Hematopoietic multipotent progenitor cell treated with erythropoietin and hydrocortisone succinate and interleukin-3 and kit ligand, for 4 days (in vitro differentiated cells): ENCODE measurements around the gene DYNC1LI2.
"Not testable (repeated sequence)": the region's sequence is repeated elsewhere in the genome, so short reads cannot be mapped to it uniquely, and the experiment has no call there.

ENCODE experiments used
- DNase-seq: peaks from one replicate; pipeline ENCODE4 v3.0.0-alpha.2; 2015

The DYNC1LI2 gene

GRCh38 chr16:66751303-66751991, at the start of gene DYNC1LI2:
Gene DYNC1LI2 (minus strand): TSS chr16:66751609. CDS start chr16:66751591, 18 bp downstream.
- peak; percentile 92 for DNase-seq

DNA sequence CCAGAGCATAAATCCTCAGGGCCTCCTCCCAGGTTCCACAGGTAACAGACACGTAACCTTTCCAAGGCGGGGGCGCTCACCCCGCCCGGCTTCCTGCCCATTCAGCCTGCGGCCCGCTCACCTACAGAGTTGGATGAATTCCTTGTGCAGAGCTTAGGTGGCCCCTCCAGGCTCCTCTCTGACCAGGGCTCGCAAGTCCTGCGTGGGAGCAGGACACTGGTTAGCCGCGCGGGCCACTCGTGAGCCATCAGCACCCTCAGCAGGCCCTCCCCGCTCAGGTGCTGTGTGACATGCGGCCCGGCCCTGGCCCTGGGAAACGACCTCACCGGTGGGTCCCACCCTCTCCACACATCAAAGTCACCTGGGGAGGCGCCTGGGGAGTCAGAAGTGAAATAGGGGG, 49.4 kb upstream of the DYNC1LI2 start:
- no peak for DNase-seq

DNA sequence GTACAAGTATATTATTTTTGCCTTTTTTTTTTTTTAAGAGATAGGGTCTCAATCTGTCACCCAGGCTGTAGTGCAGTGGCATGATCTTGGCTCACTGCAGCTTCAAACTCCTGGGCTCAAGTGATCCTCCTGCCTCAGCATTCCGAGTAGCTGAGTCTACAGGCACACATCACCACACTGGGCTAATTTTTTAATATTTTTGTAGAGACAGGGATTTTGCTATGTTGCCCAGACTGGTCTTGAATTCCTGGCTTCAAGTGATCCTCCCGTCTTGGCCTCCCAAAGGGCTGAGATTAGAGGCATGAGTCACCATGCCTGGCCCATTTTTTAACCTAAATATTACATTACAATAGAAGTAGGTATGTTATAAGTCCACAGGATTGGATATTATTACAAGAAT, 46.8 kb upstream of the DYNC1LI2 start:
- no peak for DNase-seq

- DNase-seq: not testable (repeated sequence)
These were observed 42.6 kb upstream of the DYNC1LI2 start for GRCh38 chr16:66793984-66794383.

GRCh38 chr16:66790130-66790733, 38.8 kb upstream of the DYNC1LI2 start:
- DNase-seq: no peak

GRCh38 chr16:66787427-66787826, 36.0 kb upstream of the DYNC1LI2 start:
- no peak for DNase-seq

GRCh38 chr16:66786551-66786950, 35.1 kb upstream of the DYNC1LI2 start:
- DNase-seq: no peak

- DNase-seq: no peak
These were observed 25.0 kb upstream of the DYNC1LI2 start for GRCh38 chr16:66776457-66776856.

- DNase-seq: peak; percentile 6
These were observed 23.6 kb upstream of the DYNC1LI2 start for GRCh38 chr16:66774981-66775380.

DNA sequence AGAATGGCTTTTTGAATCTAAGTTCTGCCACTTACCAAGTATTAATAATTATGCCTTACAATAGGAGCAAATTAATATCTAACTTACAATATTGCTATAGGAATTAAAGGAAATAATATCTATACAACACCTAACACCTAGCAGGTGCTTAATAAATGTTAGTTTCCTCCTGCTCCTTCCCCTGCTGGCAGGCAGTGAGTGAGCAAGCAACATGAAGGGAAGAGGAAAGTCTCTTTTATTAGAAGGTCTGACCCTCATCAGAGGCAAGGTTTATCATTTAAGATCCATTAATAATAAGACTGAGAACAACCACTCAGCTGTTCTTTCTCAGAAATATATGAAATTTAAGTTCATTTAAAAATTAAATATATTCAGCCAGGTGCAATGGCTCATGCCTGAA, 6.7 kb upstream of the DYNC1LI2 start:
- DNase-seq: no peak

DNA sequence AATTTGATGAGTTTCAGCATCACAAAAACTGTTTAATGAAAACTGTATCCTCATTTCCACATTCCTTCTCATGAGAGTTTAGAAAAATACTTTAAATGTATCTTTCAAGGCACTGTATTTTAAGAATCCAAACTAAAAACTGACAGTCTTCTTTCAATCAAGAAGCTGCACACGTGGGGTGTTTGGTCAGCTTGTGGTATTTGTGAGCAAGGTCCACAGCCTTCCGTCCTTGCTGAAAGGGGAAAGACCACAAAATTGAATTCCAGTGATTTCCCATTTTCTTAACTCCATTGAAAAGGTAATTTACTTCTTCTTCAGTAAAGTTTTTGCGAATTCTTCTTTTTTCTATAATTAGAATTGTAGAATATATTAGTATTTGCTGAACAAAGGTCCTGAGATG, 3.4 kb upstream of the DYNC1LI2 start:
- DNase-seq: no peak

DNA sequence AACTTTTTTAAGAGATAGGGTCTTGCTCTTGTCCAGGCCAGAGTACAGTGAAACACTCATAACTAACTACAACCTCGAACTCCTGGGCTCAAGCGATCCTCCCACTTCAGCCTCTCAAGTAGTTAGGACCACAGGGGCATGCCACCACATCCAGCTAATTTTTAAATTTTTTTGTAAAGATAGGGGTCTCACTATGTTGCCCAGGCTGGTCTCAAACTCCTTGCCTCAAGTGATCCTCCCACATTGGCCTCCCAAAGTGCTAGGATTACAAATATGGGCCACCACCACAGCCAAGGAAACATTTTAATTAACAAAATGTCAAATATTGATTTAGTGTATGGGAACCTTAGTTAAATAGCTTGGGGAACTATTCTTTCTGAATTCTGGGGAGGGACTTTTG, 2.8 kb upstream of the DYNC1LI2 start:
- no peak for DNase-seq

DNA sequence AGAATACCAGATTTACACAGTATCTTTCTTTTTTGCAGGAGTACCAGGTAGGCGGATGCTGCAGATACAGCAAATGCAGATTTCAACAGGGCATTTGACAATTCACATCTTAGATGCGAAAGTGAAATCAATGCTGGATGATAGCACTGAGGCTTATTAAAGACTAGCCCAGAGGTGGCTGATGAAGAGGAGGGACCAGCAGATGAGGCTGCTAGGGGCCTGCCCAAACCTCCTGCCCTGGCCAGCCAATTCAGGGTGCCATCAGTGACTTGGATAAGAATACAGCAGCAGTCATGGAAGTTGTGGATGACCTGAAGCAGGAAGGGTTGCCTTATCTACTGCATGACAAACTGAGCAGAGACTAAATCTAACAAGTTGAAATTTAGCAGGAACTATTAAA, 1.5 kb upstream of the DYNC1LI2 start:
- DNase-seq: no peak

DNA sequence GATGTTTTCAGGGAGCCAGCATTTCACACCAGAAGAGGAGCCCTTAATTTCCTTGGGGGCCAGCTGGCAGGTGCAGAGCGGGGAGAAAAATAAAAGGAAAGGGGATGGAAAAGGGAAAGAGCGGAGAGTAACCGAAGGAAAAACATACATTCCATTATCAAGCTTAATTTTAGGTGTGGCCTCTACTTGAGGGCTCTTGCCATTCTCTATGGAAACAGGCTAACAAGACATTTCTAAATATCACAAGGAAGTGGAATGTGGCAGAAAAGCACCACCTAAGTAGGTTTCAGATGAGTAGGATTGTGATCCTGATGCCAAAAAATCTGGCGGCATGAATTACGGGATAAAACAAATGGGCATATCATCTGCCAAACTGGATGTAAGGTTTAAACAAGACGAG, 970 bp upstream of the DYNC1LI2 start:
- no peak for DNase-seq

GRCh38 chr16:66751992-66752322, 548 bp upstream of the DYNC1LI2 start:
- no peak for DNase-seq

DNA sequence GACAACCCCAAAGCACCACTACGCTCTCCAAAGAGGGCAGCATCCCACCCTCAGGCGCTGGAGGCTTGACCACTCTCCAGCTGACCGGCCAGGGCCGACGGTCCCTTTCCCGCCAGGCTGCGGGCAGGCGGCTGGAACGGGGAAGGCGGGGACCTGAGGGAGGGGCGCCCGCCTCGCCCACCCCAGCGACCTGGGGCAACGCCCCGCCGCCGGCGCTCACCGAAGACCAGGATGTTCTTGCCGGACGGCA, 431 bp downstream of the DYNC1LI2 start:
- no peak for DNase-seq

DNA sequence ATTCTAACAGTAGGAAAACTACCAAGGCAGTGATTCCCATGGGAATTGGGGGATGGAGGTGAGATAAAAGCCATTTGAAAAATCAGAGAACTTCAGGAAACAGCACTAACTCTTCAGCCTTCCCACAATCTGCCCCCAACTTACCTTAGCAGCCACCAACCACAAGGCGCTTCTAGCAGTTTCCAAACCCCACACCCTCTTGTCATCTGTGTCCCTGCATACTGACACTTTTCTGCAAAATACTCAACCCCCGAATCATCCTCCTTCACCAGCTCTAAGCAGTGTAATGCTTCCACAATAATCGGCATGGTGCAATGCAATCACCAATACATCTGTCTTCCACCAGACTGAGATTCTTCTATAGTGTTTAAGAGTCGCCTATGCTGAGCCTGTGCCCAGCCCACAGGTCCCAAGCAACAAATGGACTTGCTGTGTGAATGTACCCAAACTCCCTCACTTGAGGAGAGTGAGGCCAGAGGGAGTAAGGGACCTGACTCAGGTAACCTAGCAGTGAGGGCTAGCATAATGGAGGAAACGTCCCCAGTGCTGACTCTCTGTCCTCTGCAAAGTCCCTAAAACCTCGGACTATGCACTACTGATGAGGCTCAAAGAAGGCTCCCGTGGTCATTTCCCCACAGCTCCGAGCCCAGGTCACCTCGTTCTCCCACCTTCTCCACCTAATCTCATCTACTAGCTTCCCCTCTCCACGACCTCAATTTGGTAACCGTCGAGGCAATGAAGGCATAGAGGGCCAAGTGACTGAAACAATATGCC, 943 bp downstream of the DYNC1LI2 start:
- DNase-seq: peak; percentile 28

GRCh38 chr16:66746682-66747081, 4.7 kb downstream of the DYNC1LI2 start:
- DNase-seq: peak; percentile 93

DNA sequence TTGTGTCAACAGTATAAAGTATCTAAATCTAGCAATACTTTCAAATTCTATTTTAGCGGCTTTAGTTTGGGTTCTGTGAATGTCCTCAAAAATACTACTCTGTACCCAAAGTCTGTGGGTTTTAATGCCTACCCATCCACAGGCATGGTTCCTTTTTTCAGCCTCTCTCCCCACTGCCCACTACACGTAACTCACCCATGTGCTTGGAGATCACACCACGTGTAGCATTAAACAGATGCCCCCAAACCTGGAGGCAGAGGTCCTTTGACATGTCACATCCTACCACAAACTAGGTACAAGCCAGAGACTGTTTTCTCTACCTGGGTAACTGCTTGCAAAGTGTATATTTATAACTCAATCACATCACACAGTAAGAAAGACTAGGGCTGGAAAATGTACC, 5.4 kb downstream of the DYNC1LI2 start:
- DNase-seq: no peak

- DNase-seq: no peak
These were observed 9.2 kb downstream of the DYNC1LI2 start for GRCh38 chr16:66741950-66742808.

DNA sequence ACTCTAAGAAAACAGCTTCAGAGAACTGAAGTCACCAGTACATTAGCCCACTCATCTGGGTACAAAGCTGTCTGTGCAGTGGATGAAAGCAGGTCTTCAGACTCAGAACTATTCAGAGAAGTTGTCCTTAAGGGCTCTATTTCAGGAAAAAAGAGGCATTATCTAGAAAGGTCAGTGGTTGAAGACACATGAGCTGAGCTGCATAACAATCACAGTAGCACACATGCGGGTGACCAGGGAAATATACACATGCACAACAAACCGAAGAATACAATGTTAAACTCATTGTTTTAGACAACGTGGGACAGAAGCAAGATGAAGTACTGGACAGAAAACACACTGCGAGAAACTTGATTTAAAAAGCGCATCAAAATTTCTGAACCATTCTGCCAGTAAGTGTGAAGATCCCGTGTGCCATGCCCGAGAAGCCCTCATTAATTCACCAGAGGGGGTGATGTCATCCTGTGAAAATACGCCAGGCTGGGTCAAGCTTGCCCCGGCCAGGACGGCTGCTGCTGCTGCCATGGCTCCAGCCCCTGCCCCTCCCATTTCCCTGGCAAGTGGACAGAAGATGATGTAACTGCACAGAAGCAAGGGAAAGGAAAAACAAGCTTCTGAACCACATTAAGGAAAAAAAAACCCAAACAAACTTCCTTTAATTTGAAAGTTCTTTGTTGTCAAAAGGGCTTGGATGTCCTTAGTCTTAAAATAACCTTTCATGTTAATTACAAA, 10.1 kb downstream of the DYNC1LI2 start:
- no peak for DNase-seq

DNA sequence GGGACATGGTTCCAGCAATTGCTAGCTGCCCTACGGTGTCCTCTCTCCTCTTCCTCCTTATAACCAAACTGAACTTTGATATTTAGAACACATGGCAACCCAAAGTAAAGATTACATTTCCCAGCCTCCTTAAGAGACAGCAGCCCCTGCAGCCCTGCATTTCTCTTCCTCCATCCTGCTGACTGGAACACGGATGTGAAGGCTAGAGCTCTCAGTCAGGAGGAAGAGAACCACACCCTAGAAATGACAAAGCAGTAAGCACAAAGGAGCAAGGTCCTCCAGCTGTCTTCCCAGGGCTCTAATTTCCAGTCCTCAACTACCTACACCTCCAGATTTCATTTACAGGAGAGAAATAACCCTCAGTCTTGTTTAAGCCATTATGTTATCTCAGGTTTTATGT, 10.9 kb downstream of the DYNC1LI2 start:
- DNase-seq: peak; percentile 45

DNA sequence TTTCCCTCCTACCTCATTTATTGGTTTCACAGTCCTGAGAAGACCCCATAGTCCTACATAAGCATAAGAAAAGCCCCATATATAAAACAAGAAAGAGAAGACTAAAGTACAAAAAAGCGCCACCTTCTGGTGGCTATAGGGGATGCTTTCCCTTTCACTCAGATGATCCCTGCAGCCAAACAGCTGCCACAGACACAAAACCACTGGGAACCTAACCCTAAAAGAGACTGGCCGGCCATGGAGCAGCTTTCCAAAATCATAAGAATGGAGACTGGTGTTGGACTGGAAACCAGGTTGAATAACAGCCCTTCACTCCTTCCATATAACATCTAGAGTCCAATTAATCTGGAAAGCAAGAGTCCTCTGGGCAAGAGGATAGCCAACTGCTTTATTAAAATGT, 11.4 kb downstream of the DYNC1LI2 start:
- peak; percentile 69 for DNase-seq
